Neuron (in vitro differentiated cells): ENCODE measurements around the gene GMDS.

ENCODE experiments used
- H2AFZ ChIP-seq: one replicate; pipeline ENCODE4 v1.6.1; 2013; ENCODE audit warnings: low read depth, mild to moderate bottlenecking, inconsistent platforms, low read length, moderate library complexity
- H3K27me3 ChIP-seq: one replicate; pipeline ENCODE4 v1.6.1; 2013; ENCODE audit warnings: low read length; ENCODE audit not compliant: insufficient read depth
- H3K36me3 ChIP-seq: one replicate; pipeline ENCODE4 v1.6.1; 2013; ENCODE audit warnings: low read length; ENCODE audit not compliant: insufficient read depth
- H3K4me1 ChIP-seq: one replicate; pipeline ENCODE4 v1.6.1; 2013; ENCODE audit warnings: low read length; ENCODE audit not compliant: insufficient read depth
- H3K4me3 ChIP-seq: 2 replicates; pipeline ENCODE4 v1.5.1; 2013; ENCODE audit warnings: mild to moderate bottlenecking, low read length, moderate library complexity
- H3K9me3 ChIP-seq: one replicate; pipeline ENCODE4 v1.6.1; 2013; ENCODE audit warnings: low read length

GMDS gene

DNA sequence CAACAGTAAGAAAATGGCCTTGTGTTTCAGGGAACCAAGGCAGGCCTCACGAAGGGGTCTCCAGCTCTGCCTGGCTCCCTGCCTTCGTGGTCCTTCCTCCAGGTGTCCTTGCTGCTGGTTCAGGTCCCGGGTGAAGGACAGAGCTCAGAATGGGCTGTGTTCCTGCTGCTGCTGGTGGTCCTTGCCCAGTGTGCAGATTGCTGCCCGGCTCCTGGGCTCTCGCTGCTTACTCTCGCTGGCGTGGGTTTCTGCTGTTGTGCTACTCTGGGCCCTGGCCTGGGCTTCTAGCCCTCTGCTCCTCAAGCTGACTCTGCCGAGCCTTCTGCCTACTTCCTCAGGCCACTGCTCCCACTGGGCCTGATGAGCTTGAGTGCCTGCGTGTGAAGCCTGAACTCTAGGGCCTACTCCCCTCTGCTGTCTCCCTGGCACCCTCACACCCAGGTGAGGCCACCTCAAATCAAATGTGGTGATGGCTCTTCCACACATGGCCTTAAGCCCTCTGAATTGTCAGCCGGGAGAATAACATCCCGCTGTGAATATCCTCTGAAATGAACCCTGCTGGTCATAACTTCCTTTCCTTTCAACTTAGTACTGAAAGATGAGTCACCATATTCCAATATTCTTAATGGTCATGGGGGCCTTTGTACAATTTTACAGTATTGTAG lies 464.1 kb downstream of the GMDS start:
- H3K36me3 ChIP-seq = no peaks in the 10 kb centered on the region
- no peaks in the 10 kb centered on the region for H3K9me3 ChIP-seq
- no peaks in the 10 kb centered on the region for H3K27me3 ChIP-seq
- no peak overlapping the region for H2AFZ ChIP-seq
- H3K4me3 ChIP-seq = no peak overlapping the region
- no peaks in the 10 kb centered on the region for H3K4me1 ChIP-seq

DNA sequence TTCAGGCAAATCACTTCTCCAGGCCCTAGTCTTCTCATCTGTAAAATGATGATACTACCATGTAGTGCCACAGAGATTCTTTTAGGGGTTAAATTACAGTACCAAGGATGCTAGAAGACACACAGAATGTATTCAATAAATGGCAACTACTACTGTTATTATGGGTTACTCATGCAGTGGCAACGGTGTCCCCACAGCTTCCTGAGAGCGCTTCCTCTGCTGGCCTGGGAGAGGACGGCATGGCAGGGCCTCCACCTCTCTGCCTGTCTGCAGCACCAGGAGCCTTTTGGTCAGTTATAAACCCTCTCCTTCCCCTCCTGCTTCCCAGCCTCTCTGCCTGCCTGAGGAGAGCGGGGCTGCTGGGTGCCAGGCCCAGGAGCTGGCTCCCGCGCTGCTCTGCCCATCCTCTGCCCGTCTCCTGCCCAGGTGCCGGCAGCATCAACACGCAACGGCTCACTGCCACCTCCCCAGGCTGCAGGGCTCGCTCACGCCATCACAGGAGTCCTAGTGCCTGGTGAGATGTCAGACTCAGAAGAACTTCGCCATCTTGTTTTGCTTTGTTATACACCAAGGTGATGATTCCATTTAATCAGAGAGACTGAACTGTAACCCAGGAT lies 465.0 kb downstream of the GMDS start:
- H3K4me3 ChIP-seq = no peak overlapping the region
- H3K4me1 ChIP-seq = no peaks in the 10 kb centered on the region
- no peaks in the 10 kb centered on the region for H3K9me3 ChIP-seq
- H3K36me3 ChIP-seq = no peaks in the 10 kb centered on the region
- no peak overlapping the region for H2AFZ ChIP-seq
- H3K27me3 ChIP-seq = no peaks in the 10 kb centered on the region

DNA sequence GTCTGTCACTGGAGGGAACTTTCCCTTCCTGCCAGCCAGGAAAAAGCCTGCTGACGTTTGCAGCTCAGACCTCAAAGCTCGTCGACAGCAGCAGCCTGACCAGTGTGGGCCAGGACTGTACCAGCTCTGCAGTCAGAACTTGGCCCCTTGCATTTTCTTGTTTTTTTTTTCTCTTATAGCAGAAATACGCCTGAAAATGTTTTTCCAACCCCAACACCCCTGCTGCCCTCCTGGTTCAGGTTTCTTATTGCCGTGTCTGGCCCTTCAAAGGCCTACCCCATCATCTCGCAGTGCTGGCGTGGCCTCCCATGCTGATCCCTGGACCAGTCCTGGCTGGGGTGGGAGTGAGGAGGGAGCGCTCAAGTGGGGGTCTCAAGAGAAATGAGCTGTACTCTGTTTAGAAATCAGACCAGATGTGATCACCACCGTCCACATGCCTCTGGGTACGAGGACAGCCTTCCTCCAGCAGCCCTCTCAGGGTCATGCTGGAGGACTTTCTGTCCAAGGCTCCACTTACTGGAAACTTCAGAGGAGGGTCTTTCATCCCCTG lies 466.6 kb downstream of the GMDS start:
- Histone ChIP-seq H3K4me1 (no peaks in the 10 kb centered on the region), H3K27me3 (no peaks in the 10 kb centered on the region), H3K4me3 (no peak overlapping the region), H2AFZ (no peak overlapping the region), H3K9me3 (no peaks in the 10 kb centered on the region), H3K36me3 (no peaks in the 10 kb centered on the region)

DNA sequence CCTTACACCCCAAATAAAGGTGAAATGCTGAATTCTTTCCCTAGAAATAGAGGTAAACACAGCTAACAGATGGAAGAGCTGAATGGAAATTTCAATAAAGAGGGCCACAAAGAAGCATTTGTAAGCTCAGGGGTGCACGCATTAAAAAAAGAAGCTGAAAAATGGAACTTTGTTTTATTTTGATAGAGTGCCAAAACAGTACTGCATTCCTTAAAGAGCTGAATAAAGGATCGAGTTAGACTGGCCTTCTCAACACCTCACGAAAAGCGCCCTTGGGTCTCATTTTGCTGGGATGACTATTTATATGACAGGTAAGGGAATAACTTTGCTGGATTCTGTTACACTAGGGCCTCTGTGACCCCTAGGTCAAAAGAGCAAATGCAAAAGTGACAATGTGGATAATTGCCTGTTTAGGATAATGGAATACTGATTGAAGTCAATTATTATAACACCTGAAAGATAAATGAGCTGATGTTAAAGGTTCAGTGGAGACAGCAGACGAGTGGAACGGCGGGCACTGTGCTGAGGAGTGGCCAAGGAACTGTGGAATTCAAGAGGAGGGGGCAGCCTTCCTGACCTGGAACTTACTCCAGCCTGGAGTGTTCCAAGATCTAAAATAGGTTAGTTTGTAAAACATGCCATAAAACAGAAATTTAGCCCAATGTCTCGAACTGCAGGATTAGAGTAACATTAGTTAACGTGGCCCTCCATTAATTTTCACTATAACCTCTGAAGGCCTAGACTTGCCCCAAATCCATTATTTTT lies 467.3 kb downstream of the GMDS start:
- H3K9me3 ChIP-seq = no peaks in the 10 kb centered on the region
- H2AFZ ChIP-seq = no peak overlapping the region
- H3K36me3 ChIP-seq = no peaks in the 10 kb centered on the region
- no peaks in the 10 kb centered on the region for H3K27me3 ChIP-seq
- no peaks in the 10 kb centered on the region for H3K4me1 ChIP-seq
- H3K4me3 ChIP-seq = no peak overlapping the region

DNA sequence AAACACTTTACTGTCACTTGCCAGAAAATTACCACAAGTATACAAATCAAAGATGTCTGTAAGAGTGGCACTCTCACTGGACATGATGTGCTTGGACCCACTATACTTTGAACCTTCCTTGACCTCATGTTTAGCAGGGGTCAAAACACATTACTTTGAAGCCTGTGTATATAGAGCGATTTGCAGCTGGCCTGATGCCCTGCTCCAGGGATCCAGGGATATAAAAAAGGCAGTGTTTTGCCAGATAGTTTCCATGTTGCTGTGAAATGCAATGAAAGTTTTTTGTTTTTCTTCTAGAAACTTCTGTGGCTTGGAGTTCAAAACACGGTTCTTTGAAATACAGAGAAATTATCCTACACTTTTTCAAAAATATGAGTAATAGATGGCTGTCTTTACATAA lies 470.0 kb downstream of the GMDS start:
- no peaks in the 10 kb centered on the region for H3K4me1 ChIP-seq
- H3K36me3 ChIP-seq = no peaks in the 10 kb centered on the region
- H3K27me3 ChIP-seq = no peaks in the 10 kb centered on the region
- H3K4me3 ChIP-seq = no peak overlapping the region
- no peaks in the 10 kb centered on the region for H3K9me3 ChIP-seq
- no peak overlapping the region for H2AFZ ChIP-seq

DNA sequence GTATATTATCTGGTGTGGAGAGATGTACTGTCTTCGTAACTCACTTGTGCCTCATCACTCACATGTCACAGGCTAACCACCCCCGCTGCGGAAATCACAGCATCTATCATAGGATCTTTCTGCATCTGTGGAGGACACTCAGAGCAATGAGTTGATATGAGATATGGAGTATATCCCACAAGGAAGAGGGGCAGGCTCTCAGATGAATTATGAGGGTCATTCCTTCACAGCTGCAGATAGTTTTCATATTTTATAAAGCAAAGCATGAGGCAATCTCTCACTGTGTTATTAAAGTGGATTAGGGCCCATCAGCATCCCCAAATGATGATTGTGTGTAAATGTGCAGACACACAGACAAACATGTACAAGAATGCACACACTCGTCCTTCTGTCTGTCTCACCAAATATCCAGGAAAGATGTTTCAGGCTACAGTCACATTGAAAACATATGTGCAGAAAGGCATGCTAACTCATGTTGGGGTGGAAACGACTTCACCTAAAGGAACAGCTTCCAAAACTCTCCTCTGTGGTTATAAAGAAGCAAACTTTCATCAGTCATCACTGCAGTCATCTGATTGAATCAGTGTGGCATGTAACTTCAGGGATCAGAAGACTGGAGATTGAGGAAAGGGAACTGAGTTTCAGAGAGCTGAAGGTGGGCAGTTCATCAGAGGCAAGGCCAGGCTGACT lies 471.0 kb downstream of the GMDS start:
- Histone ChIP-seq H3K27me3 (no peaks in the 10 kb centered on the region), H3K36me3 (no peaks in the 10 kb centered on the region), H3K9me3 (no peaks in the 10 kb centered on the region)

DNA sequence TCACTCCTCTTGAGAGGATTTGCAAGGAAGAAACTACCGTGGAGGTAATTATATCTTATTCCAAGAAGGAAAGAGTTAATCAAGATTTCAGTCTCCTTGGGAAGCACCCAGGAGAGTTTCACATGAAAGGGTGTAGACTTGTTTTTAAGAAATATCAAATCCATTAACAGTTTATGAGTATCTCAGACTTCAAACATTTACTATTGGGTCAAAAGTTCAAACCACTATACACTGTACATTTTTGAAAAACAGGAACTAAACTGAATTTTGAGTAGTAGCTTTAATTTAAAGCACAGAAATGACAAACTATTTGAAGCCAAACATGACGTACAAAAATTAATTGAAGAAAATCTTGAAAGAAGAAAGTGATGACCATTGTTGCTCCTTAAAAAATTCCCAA lies 471.7 kb downstream of the GMDS start:
- Histone ChIP-seq H3K9me3 (no peaks in the 10 kb centered on the region), H2AFZ (no peak overlapping the region), H3K4me1 (no peaks in the 10 kb centered on the region), H3K36me3 (no peaks in the 10 kb centered on the region), H3K27me3 (no peaks in the 10 kb centered on the region), H3K4me3 (no peak overlapping the region)

More for the DNA sequence above, 471.0 kb downstream of the GMDS start:
- Histone ChIP-seq H2AFZ (no peak overlapping the region), H3K4me3 (no peak overlapping the region), H3K4me1 (no peaks in the 10 kb centered on the region)

DNA sequence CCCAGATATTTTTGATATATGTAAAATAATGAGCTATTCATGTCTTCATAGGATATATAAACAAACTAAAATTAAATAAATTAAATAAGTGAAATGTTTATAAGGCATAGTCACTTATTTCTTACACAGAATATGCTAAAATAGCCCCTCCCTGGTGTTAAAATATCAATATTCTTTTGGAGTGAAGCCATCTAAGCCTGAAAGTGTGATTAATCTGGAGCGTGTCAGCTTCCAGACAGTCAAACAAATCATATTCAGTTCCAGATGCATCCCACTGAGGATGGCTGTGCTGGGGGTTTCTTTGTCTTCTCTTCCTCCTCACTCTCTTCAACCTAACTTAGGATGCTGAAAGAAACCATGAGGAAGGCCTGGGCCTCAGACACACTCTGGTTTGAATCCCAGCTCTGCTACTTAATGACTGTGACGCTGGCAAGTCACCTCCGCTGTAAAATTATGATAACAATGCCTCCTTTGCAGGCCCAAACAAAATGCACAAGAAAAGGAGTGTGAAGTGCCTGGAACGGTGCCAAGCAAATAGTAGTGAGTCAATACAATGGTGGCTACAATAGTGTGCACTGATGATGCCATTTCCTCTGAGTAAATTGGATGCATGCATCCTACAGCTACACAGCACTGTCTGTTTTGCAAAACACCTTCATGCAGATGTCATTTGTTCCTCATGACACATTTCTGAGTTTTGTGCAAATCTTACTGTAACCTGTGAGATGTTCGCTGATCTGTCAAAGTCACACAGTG lies 474.3 kb downstream of the GMDS start:
- Histone ChIP-seq H3K4me1 (no peaks in the 10 kb centered on the region), H3K9me3 (no peaks in the 10 kb centered on the region), H3K4me3 (no peak overlapping the region), H3K36me3 (no peaks in the 10 kb centered on the region), H3K27me3 (no peaks in the 10 kb centered on the region), H2AFZ (no peak overlapping the region)

DNA sequence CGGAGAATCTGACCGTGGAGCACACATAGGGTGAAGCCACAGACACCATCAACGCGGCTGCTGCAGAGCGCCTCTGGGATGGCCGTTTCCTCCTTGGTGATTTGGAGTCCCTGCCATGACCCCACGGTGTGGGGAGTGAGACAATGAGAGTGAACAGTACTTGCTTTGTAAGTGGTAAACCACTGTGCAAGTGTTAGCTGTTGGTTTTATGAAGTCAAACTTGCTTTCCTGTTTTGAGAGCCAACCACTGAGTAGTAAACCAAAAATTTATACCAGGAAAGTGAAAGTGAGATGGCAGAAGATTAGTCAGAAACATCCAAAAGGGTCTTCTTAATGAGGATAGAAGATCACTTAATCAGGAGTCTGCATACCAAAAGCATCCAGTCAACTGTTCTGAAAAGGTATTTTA lies 475.0 kb downstream of the GMDS start:
- Histone ChIP-seq H3K4me1 (no peaks in the 10 kb centered on the region), H3K27me3 (no peaks in the 10 kb centered on the region), H3K36me3 (no peaks in the 10 kb centered on the region)

DNA sequence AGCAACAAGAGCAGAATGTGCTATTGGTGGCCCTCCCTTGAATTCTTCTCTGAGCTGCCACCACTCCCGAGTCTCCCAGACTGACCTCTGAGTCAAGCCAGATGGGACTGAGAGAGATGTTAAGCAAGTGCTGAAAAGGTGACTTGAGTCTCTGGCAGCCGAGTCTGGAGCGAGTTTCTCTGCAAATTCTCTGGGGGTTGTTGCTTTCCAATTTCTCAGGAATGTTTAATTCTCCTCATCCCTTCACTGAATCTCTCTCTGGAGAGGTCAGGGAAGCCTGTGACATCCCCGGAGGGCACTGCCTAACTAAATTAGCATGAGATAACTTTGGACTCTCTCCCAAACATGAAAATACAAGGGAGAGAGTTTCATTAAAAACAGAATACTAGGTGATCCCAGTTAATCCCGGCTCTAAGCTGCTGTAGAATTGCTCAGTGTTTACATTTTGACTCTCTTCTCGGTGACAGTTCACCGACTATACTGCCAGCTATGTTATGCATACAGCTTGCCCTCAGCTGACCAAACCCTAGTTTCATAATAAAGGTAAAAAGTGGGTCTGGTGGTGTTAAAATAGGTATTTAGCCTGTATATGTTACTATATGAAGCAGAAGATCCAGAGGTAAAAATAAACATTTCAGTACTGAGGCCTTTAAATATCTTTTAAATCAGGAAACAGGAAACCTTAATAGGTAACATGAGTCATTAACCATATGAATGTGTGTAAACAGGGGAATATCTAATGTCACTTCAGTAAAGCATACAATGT lies 477.7 kb downstream of the GMDS start:
- Histone ChIP-seq H2AFZ (no peak overlapping the region), H3K4me1 (no peaks in the 10 kb centered on the region), H3K36me3 (no peaks in the 10 kb centered on the region), H3K27me3 (no peaks in the 10 kb centered on the region), H3K9me3 (no peaks in the 10 kb centered on the region), H3K4me3 (no peak overlapping the region)

More for the DNA sequence above, 475.0 kb downstream of the GMDS start:
- no peak overlapping the region for H3K4me3 ChIP-seq
- H3K9me3 ChIP-seq = no peaks in the 10 kb centered on the region
- H2AFZ ChIP-seq = no peak overlapping the region

DNA sequence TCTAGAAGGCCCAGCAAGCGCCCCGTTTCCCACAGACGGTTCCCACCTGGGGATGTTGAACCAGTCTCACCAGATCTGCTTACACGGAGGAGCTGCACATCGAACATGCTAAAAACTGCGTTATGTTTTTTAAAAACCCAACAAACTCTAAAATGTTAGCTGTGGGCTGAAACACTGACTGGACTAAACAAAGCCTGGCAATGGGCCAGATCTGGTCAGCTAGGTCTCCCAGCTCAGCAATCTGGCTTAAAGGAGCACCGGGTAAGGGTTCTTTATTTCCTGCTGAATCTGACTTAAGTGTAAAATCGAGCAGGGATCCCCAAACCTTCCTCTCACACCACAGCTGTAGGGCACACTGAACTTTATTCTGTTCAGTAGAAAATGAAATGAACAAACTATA lies 478.8 kb downstream of the GMDS start:
- no peak overlapping the region for H3K4me3 ChIP-seq
- no peaks in the 10 kb centered on the region for H3K36me3 ChIP-seq
- H3K27me3 ChIP-seq = no peaks in the 10 kb centered on the region
- no peak overlapping the region for H2AFZ ChIP-seq
- H3K9me3 ChIP-seq = no peaks in the 10 kb centered on the region
- no peaks in the 10 kb centered on the region for H3K4me1 ChIP-seq
